Activated CD4-positive, alpha-beta T cell treated with anti-CD3 and anti-CD28 coated beads, Interleukin-2, amount 50 U/mL, for 16 hours (primary cell): Measurements from ENCODE around the gene CUX1.
A peak's percentile ranks its signal among the peaks of the same experiment; 100 is the strongest.

Experiments
- DNase-seq: peaks from one replicate; pipeline ENCODE4 v3.0.0-alpha.2; 2020

Gene CUX1

GRCh38 chr7:102054158-102054557, 236.7 kb downstream of the CUX1 start:
- no peak for DNase-seq

DNA sequence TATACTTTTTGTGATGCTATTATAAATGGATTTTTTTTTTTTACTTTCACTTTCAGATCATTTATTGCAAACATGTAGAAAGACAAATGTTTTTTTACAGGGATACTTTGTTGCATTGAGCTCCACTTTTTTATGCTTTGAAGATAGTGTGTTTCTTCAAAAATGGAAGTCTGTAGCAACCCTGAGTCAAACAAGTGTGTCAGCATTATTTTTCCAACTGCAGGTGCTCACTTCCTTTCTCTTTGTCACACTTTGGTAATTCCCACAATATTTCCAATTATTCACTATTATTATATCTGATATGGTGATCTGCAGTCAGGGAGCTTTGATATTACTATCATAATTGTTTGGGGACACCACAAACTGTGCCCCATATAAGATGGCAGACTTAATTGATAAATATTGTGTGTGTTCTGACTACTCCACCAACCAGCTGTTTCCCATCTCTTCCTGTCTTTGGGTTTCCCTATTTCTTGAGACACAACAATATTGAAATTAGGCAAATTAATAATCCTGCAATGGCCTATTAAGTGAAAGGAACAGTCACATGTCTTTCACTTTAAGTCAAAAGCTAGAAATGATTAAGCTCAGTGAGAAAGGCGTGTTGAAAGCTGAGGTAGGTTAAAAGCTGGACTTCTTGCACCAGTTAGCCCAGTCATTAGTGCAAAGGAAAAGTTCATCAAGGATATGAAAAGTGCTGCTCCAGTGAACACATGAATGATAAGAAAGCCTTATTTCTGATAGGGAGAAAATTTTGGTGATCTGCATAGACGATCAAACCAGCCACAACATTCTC, 238.0 kb downstream of the CUX1 start:
- DNase-seq = peak; percentile 13

GRCh38 chr7:102059524-102059923, 242.1 kb downstream of the CUX1 start:
- no peak for DNase-seq

DNA sequence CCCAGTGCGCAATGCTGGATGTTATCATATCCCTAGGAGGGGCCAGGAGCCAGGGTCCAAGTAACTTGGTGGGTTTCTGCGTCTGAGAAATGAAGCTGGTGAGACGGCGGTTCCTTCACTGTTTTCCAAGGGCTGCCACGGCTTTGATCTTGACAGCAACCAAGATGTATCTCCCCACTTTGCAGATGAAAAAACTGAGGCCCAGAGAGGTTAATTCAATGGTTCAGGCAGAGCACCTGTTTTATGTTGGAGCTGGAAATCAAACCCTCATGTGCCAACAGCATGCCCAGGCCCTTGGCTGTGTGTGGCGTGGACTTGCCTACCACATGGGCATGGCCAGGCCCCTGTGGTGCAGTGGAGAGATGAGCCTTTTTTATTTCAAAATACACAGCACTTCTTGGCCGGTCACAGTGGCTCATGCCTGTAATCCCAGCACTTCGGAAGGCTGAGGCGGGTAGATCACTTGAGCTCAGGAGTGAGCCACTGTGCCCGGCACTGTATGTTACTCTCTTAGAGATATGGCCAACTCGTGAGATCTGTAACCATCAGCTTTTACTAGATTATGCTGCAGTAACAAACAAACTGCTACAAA, 244.0 kb downstream of the CUX1 start:
- DNase-seq = no peak

DNA sequence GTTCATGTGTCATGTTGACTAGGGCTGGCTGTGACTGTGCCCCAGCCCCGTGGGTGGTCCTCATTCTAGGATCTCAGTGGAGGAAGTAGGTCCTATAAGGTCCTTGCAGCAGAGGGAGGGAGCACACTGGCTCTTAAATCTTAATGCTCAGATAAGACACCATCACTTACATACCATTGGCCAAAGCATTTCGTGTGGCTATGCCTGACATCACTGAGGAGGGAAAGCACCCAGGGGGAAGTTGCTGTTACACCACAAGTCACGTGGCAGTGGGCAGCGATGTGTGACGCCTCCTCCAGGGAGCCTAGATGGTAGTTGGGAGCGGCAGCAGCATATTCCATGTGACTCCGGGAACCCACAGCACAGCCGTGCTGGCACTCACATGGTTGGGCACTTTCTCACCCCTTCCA, 244.6 kb downstream of the CUX1 start:
- DNase-seq = peak; percentile 20

GRCh38 chr7:102063690-102064180, 246.3 kb downstream of the CUX1 start:
- DNase-seq = no peak

DNA sequence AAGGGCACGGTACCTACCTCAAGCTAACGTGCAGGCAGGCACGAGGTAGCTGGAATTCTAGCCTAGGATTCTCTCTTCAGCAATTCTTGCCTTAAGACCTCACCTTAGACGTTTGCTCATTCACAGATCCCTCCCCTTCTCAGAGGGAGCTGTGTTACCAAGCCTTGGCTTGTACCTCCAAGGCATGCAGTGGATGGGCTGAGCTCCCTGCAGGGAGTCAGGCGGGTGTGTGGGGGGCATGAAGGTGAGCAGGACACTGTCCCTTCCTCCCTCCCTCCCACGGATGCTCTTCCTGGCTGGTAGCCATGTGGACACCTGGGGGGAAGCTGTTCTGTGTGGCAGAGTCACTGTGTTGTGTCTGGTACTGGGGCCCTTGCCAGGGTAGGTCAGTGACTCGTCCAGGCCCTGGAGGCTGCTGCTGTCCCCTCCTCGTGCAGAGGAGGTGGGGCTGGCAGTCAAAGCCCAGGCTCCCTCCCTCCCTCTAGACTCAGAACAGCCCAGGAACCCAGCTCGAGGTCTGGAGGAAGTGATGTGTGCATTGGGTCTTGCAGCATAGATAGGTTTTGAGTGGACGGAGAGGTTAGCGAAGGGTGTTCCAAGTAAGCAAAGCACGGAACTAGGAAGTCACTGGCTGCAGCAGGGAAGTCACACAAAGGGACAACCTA, 247.1 kb downstream of the CUX1 start:
- no peak for DNase-seq

GRCh38 chr7:102065226-102065625, 247.8 kb downstream of the CUX1 start:
- no peak for DNase-seq

DNA sequence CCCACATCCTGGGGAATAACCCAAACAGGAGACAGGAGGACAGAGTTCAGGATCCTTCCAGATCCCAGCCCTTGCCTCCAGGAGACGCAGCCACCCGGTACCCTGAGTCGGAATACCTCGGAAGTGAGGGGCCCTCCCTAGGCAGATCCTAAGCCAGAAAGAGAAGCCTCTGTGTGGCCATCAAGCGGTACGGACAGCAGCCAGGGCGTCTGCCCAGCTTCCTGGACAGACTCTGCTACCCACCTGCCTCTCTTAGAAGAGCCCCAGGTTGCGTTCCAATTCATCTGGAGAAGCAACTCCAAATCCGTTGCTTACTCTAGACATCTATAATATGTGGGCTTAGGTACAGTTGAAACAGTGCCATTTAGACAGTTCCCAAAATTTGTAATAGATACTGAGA, 249.1 kb downstream of the CUX1 start:
- DNase-seq = no peak

DNA sequence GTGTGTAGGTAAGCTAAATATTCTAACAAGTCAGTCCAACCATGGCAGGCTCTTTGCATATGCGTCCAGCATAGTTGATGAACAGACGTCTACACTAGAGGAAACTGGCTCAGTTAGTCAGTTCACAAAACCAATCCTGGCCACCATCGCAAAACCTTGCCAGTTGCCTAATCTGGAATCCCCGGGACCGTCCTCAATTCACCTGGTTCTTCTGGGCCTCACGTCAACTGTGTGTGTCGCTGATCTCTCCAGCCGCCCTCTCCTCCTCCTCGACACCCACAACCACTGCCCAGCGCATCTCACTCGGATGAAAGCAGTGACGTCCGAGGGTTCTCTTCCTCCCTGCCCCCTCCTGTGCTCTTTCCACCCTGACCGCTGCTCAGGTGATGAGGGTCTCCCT, 251.4 kb downstream of the CUX1 start:
- DNase-seq = no peak

DNA sequence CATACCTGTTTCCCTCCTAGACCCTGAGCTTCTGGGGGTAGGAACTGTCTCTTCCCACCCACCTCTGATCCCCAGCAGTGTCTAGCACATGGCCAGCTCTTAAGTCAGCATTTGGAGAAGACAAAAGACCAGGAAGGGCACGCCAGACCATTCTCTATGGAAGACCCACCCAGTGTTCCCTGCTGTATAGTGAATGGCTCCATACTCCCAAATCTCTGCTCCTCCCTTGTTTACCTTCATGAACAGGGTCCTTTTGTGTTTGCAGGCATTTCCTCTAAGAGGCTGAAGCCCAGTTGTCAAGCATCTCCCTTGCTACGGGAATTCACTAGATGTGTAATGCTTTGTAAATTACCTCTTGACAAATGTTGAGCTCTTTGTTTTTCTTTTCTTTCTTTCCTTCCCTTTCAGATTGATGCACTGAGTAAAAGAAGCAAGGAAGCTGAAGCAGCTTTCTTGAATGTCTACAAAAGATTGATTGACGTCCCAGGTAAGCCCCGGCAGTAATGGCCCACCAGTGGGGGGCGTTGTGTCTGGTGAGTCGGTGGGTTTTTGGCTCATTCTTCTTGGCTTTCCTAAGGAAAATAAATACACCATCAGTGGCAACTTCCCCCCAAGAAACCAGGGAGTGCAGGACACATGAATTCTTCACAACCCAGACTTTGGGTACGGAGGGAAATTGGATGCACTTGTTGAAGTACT, 252.7 kb downstream of the CUX1 start:
- no peak for DNase-seq

DNA sequence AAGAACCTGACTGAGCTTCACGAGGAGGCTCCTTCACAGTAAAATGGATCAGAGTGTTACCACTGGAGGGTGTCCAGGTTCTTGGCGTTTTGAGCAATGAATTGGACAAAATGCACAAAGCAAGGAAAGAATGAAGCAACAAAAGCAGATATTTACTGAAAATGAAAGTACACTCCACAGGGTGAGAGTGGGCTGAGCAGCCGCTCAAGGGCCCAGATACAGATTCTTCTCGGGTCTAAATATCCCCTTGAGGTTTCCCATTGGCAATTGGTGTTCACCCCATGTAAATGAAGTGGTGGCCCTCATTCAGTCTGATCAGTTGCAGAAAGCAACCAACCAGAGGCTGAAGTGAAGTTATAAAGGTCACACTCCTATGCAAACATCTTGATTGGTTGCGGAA, 254.6 kb downstream of the CUX1 start:
- DNase-seq = no peak

DNA sequence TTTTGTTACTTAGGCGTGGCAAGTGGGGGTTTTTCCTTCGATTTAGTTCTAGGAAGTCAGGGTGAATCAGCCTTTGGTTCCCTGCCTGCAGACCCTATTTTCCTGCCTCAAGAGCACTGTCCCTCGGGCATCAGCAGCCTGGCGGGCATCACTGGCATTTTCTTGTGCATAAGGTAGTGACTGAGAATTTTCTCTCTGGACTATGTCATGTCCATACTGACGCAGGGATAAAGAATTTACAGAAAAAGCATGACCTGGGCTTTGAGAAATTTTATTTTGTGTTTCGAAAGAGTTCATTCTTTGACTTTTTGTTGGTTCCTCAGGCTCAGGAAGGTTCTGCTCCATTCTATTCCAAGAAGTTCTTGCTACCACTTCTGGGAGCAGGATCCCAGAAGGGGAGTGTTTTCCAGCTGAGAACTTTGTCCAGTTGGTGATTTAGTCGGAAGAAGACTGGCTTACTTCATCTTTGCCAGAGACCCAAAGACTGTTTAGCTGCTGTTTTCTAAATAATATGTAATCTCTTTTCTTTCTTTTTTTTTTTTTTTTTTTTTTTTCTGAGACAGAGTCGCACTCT, 255.3 kb downstream of the CUX1 start:
- no peak for DNase-seq

GRCh38 chr7:102073931-102074880, 256.8 kb downstream of the CUX1 start:
- no peak for DNase-seq

- DNase-seq = no peak
Observed at GRCh38 chr7:102075126-102075525, 257.7 kb downstream of the CUX1 start.

- DNase-seq = no peak
Observed at GRCh38 chr7:102075553-102076135, 258.2 kb downstream of the CUX1 start.

DNA sequence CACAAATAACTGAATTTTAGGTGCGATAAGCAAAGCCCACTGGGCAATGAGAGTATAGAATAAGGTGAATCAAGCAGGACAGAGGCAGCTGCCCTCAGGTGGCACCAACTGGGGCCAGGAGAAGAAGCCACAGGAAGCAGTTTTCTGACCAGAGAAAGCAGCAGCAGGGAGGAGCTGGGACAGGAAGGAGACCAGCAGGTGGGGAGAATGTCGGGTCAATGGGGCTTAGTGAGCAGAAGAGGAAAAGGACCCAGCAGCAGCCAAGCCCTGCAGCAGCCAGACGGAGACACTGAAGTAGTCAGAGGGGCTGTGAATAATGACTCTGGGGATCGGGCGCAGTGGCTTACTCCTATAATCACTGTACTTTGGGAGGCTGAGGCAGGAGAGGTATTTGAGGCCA, 259.7 kb downstream of the CUX1 start:
- DNase-seq = no peak

DNA sequence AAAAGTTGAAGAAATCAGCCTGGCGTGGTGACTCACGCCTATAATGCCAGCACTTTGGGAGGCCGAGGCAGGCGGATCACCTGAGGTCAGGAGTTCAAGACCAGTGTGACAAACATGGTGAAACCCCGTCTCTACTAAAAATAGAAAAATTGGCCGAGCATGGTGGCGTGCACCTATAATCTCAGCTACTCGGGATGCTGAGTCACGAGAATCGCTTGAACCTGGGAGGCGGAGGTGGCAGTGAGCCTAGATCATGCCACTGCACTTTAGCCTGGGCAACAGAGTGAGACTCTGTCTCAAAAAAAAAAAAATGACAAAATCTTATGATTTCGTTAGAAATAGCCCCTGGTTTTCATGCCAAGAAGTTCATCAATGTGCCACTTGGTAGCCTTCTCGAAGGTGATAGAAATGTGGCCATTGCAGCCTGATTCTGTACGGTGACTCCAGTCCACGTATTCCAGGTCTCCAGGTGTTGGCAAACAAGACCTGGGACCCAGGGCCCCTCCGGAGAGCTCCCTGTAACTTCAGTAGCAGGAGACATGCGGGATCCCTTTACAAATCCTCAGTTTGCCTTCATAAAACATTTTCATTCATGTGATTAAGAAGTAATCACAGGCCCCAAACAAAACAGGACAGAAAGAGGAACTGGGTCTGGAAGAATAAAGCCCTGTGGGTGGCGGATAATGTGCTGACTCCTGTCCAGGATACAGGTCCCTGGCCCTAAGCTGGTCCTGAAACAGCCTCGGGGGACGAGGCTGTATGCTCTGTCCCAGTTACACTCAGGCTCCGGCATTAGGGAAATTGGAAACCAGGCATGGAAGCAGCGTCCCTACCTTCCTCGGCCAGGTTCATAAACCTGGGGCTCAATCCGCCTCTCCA, 262.0 kb downstream of the CUX1 start:
- no peak for DNase-seq

DNA sequence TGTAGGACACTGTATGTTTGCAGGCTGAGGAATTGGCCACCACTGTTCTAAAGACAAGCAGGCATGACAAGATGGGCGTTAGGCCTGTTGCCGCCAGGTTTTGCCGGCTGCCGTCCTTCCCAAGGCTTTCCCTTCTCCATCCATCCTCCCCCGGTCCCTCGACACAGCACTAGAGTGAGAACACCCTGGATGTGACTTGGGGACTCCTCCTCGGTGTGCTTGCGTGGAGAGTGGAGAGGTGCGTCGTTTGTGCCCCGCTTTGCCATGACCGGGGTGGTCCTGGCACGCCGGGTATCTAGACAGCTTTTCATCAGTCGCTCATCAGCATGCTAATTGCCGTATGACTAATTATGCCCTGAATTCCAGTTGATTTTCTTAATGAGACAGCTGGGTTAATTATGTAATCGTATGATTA, 262.6 kb downstream of the CUX1 start:
- DNase-seq = no peak
